ENCODE results near the gene TELO2. TPM values are rescaled to one million over a fixed set of nuclear protein-coding genes. Genes with fewer than 3 reads are reported as not detected.

The TELO2 gene
- total RNA-seq, 1 experiment from 2014 or later, result 16.6 TPM

DNA sequence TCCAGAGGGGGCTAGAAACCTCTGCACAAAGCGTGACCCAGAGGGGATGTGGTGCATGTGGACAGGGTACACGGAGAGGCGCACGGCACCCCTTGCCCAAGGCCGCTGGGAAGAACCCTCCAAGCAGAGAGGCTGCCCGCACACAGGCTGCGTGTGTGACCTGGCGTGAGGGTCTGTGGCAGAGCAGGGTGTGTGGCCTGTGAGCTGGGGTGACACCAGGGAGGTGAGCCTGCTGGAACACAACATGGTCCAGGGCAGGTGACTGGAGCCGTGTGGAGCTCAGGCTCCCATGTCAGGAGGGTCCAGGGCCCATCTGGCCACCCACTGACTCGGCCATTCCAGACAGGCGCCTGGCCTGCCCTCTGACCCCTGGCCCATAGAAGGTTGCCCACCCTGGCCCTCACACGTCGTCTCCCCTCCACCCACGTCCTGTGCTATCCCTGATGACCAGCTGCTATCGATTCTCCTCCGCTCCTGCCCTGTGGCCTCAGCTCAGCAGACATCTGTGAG lies 25.5 kb downstream of the TELO2 start:
- DNase-seq (ENCODE audit: low read depth), result no peak

GRCh38 chr16:1519831-1520230 lies 26.7 kb downstream of the TELO2 start:
- no peak for DNase-seq (ENCODE audit: low read depth)

GRCh38 chr16:1520461-1520860 lies 27.3 kb downstream of the TELO2 start:
- DNase-seq (ENCODE audit: low read depth), result no peak

- DNase-seq (ENCODE audit: low read depth), result no peak
Observed at GRCh38 chr16:1523581-1524245, 30.6 kb downstream of the TELO2 start.

GRCh38 chr16:1524366-1524765 lies 31.2 kb downstream of the TELO2 start:
- DNase-seq (ENCODE audit: low read depth), result no peak

- DNase-seq (ENCODE audit: low read depth), result no peak
Observed at GRCh38 chr16:1525871-1526607, 32.9 kb downstream of the TELO2 start.

GRCh38 chr16:1526608-1527555 lies 33.7 kb downstream of the TELO2 start:
- DNase-seq (ENCODE audit: low read depth), result no peak

DNA sequence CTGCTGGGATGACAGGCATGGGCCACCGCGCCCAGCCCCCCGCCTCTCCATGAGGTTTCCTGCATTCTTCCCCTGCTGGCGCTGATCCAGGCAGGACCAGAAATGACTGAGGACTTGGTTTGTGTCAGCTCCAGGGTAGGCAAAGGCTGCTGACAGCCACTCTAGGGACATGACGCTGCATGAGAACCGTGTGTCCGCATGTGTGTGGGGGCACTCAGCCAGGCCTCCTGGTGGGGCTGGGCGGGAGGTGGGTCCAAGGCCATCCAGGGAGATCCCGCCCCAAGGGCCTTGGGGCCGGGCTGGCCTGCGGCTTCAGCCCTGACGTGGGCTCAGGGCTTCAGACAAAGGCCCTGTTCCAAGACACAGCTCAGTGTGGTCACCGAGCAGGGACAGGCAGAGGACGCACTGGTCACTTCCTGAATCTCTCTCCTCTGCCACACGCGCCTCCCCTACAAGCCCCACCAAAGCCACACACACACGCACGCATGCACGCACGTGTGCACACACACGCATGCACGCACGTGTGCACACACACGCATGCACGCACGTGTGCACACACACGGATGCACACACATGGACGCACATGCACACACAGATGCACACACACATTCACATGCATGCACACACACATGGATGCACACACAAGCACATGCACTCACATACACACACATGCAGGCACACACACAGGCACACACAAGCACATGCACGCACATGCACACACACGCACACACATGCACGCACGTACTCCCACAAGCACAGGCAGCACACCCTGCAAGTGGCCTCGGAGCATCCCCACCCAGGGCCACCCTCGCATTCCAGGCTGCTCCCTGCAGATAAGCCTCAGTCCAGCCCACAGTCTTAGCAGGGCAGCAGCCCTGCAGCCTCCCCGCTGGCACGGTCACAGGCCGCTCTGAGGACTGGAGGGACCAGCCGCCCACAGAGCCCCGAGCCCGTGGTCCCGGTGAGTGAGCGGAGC lies 35.0 kb downstream of the TELO2 start:
- DNase-seq (ENCODE audit: low read depth), result no peak

- DNase-seq (ENCODE audit: low read depth), result no peak
Observed at GRCh38 chr16:1528921-1529537, 35.9 kb downstream of the TELO2 start.

GRCh38 chr16:1530349-1530882 lies 37.3 kb downstream of the TELO2 start:
- DNase-seq (ENCODE audit: low read depth), result no peak

DNA sequence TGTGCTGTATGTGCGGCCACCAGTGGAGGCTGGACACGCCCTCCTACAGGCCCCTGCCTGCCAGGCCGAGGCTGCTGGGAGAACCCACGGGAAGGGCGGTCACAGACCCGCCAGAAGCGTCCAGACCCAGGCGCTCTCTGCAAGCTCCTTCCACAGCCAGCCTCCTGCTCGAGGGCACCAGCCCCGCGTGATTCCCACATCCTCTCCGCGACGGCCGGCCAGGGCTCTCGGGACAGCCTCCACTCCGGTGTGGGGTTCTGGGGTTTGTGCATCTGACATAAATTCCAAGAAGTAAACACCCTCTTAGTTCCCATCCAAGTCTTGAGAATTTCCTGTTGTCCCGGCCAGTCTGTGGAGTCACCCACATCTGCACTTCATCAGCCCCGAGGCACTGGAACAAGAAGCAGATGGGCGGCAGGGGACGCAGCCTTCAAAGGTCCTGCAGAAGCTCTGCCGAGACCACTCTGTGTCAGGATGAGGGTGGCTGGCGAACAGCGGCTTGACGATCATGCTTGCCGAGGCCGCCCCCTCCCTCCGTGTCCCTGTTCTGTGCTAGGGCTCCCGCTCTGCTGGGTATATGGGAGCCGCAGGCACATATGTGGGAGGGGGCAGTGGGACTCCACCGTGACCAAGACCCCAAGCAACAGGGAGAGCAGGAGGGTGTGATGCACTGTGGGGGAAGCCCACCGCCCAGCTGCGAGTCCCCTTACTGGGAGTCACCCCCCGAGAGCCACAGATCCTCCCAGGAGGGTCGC lies 37.9 kb downstream of the TELO2 start:
- no peak for DNase-seq (ENCODE audit: low read depth)

DNA sequence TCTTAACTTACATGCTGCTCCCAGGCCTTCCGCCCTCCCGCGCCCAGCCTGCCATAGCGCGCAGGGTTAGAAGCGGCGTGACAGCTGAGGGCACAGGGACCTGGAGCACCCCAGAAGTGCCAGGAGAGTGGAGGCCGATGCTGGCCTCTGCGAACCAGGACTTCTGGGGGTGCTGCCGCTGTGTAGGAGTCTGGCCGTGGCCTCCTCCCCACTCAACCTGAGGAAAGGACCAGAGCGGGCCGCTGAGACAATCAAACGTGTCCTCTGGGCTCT lies 38.4 kb downstream of the TELO2 start:
- no peak for DNase-seq (ENCODE audit: low read depth)

GRCh38 chr16:1532081-1532760 lies 39.1 kb downstream of the TELO2 start:
- DNase-seq (ENCODE audit: low read depth), result no peak

DNA sequence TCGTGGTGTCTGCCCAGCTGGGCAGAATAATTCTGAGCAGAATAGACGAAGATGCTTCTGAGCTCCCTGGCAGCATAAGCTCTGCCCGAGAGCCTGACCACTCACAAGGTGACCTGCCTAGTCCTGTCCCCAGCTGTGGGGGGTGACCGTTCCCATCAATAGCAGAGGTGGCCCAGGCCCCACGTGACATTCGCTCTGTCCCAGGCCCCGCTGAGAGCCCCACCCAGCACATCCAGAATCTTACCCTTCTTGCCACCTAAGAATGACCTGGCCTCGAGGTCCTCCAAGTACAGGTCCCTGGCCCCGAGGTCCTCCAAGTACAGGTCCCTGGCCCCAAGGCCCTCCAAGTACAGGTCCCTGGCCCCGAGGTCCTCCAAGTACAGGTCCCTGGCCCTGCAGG lies 39.6 kb downstream of the TELO2 start:
- no peak for DNase-seq (ENCODE audit: low read depth)

- DNase-seq (ENCODE audit: low read depth), result no peak
Observed at GRCh38 chr16:1533443-1533951, 40.3 kb downstream of the TELO2 start, which contains the start of gene TMEM204. Gene TMEM204, plus strand, starts transcription at chr16:1533666. Its CDS starts 610 bp downstream, at chr16:1534276.

DNA sequence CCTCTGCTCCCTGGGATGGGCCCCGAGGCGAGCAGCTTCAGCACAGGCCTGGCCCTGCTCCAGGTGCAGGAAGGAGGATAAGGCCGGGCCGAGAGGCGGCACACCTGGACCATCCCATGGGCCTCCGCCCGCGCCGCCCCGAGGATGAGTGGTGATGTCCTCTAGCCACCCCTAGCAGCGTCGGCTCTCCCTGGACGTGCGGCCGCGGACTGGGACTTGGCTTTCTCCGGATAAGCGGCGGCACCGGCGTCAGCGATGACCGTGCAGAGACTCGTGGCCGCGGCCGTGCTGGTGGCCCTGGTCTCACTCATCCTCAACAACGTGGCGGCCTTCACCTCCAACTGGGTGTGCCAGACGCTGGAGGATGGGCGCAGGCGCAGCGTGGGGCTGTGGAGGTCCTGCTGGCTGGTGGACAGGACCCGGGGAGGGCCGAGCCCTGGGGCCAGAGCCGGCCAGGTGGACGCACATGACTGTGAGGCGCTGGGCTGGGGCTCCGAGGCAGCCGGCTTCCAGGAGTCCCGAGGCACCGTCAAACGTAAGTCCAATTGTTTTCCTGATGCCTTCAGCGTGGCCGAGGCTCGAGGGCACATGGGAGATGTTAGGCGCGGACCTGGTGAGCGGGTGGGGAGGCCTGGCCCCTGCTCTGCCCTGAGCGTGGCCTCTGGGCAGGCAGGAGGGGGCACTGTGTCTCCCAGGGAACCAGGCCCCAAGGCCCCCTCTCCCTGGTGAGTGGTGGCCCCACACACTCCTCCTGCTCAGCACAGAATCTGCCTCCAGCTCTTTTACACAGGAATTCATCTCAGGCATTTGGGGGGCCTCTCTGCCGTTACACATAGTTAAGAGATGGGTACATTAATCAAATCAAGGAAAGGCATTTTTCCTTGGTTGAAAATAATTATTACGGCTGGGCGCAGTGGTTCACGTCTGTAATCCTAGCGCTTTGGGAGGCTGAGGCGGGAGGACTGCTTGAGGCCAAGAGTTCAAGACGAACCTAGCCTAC lies 41.2 kb downstream of the TELO2 start:
- DNase-seq (ENCODE audit: low read depth), result no peak

All from M059J (cell line).